ENCODE data around the gene UBE2Q2.

UBE2Q2 gene

DNA sequence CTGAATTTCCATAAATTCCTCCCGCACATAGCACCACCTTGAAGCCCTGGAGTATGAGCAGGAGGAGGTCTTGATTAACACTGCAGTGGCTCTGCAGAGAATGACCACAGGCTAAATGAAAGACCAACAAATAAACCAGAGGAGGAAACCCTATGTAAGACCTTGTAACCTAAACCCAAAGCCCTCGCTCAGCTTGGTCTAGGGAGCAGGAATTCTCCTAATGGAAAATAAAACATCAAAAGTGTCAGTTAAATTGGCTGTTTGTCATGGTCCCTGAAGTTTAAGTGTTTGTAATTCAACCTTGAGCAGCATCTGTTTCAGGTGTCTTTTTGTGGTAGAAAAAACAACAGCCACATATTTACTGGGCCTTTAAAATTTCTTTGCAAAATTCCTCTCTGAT, 9.2 kb upstream of the UBE2Q2 start:
- TF ChIP-seq, protein P1, sequence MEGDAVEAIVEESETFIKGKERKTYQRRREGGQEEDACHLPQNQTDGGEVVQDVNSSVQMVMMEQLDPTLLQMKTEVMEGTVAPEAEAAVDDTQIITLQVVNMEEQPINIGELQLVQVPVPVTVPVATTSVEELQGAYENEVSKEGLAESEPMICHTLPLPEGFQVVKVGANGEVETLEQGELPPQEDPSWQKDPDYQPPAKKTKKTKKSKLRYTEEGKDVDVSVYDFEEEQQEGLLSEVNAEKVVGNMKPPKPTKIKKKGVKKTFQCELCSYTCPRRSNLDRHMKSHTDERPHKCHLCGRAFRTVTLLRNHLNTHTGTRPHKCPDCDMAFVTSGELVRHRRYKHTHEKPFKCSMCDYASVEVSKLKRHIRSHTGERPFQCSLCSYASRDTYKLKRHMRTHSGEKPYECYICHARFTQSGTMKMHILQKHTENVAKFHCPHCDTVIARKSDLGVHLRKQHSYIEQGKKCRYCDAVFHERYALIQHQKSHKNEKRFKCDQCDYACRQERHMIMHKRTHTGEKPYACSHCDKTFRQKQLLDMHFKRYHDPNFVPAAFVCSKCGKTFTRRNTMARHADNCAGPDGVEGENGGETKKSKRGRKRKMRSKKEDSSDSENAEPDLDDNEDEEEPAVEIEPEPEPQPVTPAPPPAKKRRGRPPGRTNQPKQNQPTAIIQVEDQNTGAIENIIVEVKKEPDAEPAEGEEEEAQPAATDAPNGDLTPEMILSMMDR (IDR thresholded peaks at IDR 0.05; ENCODE audit: insufficient read depth, low read length, missing control alignments) = no peak
- POLR2A ChIA-PET = no interaction called here
- H3K4me3 ChIP-seq (ENCODE audit: low read depth, low read length) = no peak overlapping the region
- no peak for DNase-seq (ENCODE audit: low read depth, low spot score)
- CTCF ChIA-PET = no interaction called here

DNA sequence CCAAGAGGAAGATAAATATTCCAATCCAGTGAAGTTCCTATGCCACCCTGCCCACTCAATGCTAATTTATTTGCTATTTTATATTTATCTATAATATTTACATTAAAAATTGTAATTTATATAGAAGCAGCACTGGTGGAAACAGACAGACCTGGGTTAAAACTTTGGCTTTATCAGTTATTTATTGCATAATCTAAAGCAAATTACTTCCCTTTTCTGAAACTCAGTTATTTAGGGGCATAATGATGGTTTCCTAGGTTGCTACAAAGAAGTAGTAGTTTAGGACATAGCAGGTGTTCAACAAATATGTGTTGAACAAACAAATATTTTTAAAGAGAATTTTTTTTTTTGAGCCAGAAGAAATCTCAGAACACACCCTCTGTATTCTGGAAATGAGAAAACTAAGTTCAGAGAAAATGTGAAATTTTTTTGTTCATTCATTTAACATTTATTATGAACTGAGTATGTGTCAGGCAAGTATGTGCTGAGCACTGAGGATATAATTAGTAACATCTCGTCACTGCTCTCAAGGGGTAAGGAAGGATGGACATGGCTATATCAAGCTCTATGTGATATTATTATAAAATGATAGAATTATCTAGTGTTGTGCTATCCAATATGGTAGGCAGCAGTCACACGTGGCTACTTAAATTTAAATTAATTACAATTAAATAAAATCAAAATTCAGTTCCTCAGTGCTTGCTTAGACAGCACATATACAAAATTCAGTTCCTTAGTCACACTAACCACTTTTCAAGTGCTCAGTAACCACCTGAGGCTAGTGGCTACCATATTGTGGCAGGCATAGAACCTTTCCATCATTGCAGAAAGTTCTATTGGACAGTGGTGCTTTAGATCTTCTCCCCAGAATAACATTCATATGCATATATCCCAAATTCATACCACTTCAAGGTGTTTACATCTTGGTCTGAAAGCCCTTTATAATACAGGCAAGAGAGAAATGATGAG, 7.0 kb upstream of the UBE2Q2 start:
- no peak overlapping the region for H3K4me3 ChIP-seq (ENCODE audit: low read depth, low read length)
- TF ChIP-seq, protein P1 (IDR thresholded peaks at IDR 0.05; ENCODE audit: insufficient read depth, low read length, missing control alignments) = no peak
- POLR2A ChIA-PET = interaction anchor here (1.0 kb wide), 1 partner anchor 13 kb away, joined by 3 read pairs; no protein-coding TSS in a partner anchor
- CTCF ChIA-PET = interaction anchor here (0.9 to 1.4 kb wide), 2 partner anchors 9 to 34 kb away, joined by 3 read pairs; no protein-coding TSS in a partner anchor
- DNase-seq (ENCODE audit: low read depth, low spot score) = no peak

DNA sequence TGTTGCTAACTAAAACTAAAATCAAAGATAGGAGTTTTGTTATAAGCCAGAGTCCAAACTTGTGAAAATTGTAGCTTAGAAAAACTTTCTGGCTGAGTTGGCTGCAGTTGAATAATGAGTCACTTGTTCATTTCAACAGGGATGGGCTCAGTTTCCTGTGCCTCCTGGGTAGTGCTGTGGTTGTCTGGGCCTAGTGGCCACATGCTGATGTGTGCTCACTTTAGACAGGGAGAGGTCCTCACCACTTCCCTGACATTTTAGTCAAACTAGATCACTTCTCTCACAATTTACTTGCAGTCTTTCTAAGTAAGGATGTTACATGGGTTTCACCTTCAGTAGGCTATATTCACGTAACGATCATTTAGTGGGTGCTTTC, 6.3 kb upstream of the UBE2Q2 start:
- no peak overlapping the region for H3K4me3 ChIP-seq (ENCODE audit: low read depth, low read length)
- ChIA-PET POLR2A (interaction anchor here (1.0 kb wide), 1 partner anchor 14 kb away, joined by 3 read pairs; no protein-coding TSS in a partner anchor), CTCF (interaction anchor here (0.9 to 1.4 kb wide), 2 partner anchors 10 to 35 kb away, joined by 3 read pairs; no protein-coding TSS in a partner anchor)
- TF ChIP-seq, protein P1 (IDR thresholded peaks at IDR 0.05; ENCODE audit: insufficient read depth, low read length, missing control alignments) = no peak
- DNase-seq (ENCODE audit: low read depth, low spot score) = peak; percentile 68

DNA sequence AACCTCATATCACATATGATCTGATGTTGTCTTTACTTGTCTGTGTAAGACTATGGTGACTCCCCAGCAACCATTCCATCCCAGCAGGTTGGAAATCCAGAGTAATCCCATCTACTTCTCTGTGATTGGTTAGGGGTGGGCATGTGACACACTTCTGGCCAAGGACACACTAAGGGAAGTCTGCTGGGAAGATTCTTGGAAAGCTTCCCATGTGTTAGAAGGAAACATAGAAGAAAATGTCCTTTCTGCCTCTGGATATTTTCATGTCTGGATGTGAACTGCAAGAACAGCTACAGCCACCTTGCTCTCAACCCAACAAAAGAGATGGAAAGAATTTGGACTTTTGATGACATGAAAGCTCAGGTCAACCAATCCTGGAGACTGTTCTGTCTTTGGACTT, 2.6 kb upstream of the UBE2Q2 start:
- POLR2A ChIA-PET = no interaction called here
- CTCF ChIA-PET = interaction anchor here (2.8 kb wide), 1 partner anchor 38 kb away, joined by 15 read pairs; no protein-coding TSS in a partner anchor
- no peak overlapping the region for H3K4me3 ChIP-seq (ENCODE audit: low read depth, low read length)
- TF ChIP-seq, protein P1 (IDR thresholded peaks at IDR 0.05; ENCODE audit: insufficient read depth, low read length, missing control alignments) = no peak
- peak; percentile 29 for DNase-seq (ENCODE audit: low read depth, low spot score)

DNA sequence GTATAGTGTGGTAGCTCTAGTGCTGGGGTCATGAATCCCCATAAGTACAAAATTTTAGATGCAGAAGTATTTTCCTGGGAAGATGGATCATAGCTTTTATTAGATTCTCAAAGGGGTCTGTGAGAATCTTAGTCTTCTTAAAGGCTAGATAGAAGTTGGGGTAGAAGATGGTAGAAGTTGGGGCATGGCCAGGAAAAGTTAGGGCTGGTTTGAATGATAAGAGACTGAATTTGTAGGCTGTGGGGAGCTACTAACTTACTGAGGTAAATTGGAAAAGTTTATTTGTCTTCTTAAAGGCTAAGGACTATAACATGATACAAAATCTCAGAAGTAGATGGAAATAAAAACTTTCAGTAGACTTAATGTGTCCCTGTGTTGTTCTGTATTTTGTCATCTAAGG, 1.6 kb upstream of the UBE2Q2 start:
- CTCF ChIA-PET = interaction anchor here (2.8 kb wide), 1 partner anchor 39 kb away, joined by 15 read pairs; no protein-coding TSS in a partner anchor
- TF ChIP-seq, protein P1 (IDR thresholded peaks at IDR 0.05; ENCODE audit: insufficient read depth, low read length, missing control alignments) = no peak
- DNase-seq (ENCODE audit: low read depth, low spot score) = no peak
- POLR2A ChIA-PET = interaction anchor here (0.6 kb wide), 1 partner anchor 21 kb away, joined by 3 read pairs; no protein-coding TSS in a partner anchor
- no peak overlapping the region for H3K4me3 ChIP-seq (ENCODE audit: low read depth, low read length)

Data from AG04449 (cell line).